Epithelial cell of prostate (primary cell): ENCODE data around the gene ITGB7.
A peak's percentile ranks its signal among the peaks of the same experiment; 100 is the strongest.
"Not testable (repeated sequence)": the region's sequence is repeated elsewhere in the genome, so short reads cannot be mapped to it uniquely, and the experiment has no call there.

Experiments used
- DNase-seq: peaks from one replicate; pipeline ENCODE4 v3.0.0-alpha.2; 2011; ENCODE audit warnings: low read depth, low spot score
- H3K27ac ChIP-seq: fragments of 450-650 bp; 2 replicates; pipeline ENCODE4 v1.5.1; 2017; ENCODE audit warnings: mild to moderate bottlenecking

The ITGB7 gene

GRCh38 chr12:53219292-53219955, 12.4 kb upstream of the ITGB7 start:
- H3K27ac ChIP-seq: peak overlapping the region; percentile 99
- no peak for DNase-seq

DNA sequence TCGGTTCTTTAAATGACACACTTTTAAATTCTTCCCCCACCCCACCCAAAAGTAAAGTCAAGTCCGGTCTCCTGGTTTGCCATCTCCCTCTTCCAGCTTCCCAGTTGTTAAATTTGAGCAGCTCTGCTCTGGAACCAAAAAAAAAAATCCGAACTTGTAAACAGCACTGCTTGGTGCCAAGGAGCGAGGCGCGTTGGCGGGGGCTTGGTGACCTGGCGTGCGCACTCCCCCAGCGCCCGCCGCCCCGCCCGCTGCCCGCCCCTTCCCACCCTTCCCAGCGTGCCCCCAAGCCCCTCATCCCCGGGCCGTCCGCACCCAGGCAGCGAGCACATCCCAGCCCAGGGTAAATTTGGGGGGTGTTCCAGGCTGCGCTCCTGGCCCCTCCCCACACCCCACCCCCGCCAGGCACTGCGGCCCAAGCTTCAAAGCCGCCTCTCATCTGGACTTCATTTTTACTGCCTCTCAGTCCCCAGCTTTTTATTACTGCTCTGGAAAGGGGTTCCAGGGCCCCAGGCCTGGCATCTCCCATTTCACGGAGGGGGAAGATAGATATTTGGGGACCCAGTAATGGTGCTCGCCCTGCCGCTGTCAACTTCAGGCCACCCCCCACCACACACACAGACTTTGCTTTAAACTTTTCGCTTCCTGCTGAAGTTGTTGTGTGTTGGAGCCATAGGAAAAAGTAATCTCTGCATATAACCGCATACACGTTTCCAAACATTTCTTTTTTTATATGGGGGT, 11.7 kb upstream of the ITGB7 start:
- H3K27ac ChIP-seq: peak overlapping the region; percentile 99
- no peak for DNase-seq

- peak overlapping the region; percentile 99 for H3K27ac ChIP-seq
- no peak for DNase-seq
These were observed 10.9 kb upstream of the ITGB7 start for GRCh38 chr12:53217931-53218307.

DNA sequence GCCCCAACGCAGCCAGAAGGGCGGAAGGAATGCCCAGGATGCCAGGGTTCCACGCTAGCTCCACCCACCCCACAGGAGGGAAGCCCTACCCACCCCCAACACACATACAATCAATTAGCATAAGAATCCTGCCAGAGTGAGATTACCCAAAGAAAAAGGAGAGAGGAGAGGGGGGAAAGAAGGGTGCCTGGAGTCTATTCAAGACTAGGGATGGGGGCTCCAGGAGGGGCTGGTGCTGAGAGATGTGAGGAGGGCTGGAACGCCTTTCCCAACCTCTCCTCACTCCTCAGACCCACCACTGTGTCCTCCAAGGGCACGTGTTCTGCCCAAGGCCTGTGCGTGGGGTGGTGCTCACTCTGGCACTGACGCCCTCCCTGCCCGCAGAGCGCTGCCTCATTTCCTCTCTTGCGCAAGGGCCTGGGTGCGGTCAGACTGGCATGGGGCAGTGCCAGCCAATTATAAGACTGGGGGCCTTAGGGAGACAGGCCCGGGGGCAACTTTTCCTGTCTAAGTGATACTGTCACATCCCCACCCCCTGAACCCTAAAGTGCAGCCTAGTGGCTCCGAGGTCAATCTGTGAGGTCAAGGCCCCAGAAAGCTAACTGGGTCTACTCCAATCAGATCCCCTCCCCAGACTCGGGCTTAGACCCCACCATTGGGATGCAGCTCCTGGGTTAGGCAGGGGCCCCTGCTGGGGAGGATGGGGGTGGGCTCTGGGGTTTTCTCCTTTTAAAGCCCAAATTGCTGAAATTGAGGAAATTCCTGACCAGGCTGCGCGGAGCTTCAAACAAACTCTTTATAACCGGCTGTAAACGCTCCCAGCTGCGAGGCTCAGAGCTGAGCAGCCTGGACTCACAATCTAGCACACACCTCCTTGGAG, 10.2 kb upstream of the ITGB7 start:
- peak overlapping the region; percentile 99 for H3K27ac ChIP-seq
- no peak for DNase-seq

DNA sequence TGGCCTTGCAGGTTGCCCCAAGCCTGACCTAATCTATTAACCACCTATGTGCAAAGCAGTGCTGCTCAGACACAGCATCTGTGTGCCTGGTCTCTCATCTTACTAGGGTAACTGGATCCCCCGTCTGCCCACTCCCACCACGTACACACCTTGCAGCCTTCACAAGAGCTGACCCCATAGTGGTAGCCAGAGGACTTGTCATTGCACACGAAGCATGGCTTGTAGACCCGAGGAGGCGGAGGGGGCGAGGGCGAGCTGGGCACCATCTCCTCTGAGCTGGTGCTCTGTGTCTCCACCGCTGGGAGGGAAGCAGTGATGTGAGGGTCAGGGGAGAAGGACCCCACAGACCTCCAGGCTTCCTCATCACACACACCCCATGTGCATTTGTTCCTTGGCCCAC, 8.4 kb upstream of the ITGB7 start:
- H3K27ac ChIP-seq: no peak overlapping the region

GRCh38 chr12:53214687-53215455, 7.8 kb upstream of the ITGB7 start:
- no peak overlapping the region for H3K27ac ChIP-seq
- DNase-seq: no peak

More for the DNA sequence above, 8.4 kb upstream of the ITGB7 start:
- no peak for DNase-seq

DNA sequence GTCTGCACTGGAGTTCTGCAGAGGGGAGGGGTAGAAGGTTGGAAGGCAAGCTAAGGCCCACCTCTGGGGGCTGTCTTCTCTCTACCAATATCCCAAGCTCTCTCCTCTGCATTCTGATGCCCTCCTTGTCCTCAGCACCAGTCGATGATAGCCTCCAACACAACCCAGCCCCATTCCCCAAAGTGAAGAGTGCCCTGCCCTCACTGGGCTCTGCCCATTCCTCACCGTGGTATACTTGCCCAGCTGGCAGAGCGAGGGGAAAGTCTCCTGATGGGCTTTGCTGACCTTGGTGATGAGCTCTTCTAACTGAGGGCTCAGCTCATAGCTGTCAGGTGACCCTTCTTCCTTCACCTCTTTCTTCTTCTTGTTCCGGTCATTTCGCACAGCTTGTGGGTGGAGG, 7.2 kb upstream of the ITGB7 start:
- DNase-seq: no peak
- no peak overlapping the region for H3K27ac ChIP-seq

GRCh38 chr12:53213348-53213747, 6.3 kb upstream of the ITGB7 start:
- no peak for DNase-seq
- no peak overlapping the region for H3K27ac ChIP-seq

DNA sequence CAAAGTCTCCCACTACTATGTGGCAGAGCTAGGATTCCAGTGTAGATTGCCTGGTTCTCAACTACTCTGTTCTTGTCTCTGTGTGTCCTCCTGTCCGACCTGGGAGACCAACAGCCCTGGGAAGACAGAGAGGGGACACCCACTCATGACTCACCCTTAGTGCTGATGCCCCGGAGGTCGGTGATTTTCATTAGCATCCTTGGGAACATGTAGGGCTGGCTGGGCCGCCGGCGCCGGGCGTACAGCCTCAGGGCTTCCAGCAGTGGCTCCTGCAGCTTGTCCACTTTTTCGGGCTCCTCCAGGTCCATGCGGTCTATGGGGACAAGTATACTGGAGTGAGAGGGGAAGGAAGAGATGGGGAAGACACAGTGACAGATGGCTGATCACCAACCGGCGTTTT, 5.9 kb upstream of the ITGB7 start:
- DNase-seq: no peak
- H3K27ac ChIP-seq: no peak overlapping the region

- DNase-seq: no peak
- no peak overlapping the region for H3K27ac ChIP-seq
These were observed 4.7 kb upstream of the ITGB7 start for GRCh38 chr12:53211476-53212381.

- DNase-seq: no peak
- no peak overlapping the region for H3K27ac ChIP-seq
These were observed 3.8 kb upstream of the ITGB7 start for GRCh38 chr12:53210843-53211242.

DNA sequence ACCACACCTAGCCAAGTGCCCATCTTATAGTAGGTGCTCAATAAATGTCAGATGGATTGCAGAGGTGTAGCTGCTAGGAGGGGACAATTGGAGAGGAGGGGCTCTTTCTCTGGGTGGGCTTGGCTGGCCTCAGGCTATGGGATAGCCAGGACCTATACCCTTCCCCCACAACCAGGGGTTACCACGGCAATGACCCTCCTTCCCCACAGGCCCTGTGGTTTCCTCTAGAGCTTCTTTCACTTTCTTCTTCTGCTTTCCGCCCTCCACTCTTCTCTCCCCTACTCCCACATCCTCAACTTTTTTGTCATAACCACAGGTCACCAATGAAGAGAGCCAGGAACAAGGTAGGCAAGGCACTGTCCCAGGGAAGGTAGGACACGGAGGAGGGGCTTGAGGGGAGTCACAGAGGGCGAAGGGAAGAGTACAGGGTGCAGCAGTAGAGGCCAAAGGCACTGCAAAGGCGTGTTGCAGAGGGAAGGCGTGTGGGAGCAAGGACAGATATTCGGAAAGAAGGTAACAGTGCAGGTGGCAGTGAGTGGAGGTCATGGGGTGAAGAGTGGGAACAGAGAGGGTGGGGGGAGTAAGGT, 1.9 kb upstream of the ITGB7 start:
- no peak for DNase-seq
- H3K27ac ChIP-seq: no peak overlapping the region

DNA sequence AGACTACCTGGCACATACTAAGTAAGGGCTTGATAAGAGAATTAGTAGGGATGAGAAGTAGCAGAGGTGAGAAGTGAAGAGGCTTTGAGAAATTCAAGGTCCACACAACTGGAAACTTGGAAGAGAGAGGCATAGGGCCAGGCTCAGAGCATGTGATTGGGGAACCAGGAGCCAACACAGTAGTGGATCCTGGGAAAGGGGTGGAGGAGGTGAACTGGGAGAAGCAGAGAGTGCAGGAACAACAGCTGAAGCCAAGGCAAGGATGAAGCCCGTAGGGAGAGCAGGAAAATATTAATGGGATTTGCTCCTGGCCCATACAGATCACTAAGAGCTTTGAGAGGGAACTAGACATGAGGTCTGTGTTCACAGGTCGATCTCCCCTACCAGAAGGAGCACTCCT, 1.4 kb upstream of the ITGB7 start:
- no peak overlapping the region for H3K27ac ChIP-seq
- DNase-seq: no peak

DNA sequence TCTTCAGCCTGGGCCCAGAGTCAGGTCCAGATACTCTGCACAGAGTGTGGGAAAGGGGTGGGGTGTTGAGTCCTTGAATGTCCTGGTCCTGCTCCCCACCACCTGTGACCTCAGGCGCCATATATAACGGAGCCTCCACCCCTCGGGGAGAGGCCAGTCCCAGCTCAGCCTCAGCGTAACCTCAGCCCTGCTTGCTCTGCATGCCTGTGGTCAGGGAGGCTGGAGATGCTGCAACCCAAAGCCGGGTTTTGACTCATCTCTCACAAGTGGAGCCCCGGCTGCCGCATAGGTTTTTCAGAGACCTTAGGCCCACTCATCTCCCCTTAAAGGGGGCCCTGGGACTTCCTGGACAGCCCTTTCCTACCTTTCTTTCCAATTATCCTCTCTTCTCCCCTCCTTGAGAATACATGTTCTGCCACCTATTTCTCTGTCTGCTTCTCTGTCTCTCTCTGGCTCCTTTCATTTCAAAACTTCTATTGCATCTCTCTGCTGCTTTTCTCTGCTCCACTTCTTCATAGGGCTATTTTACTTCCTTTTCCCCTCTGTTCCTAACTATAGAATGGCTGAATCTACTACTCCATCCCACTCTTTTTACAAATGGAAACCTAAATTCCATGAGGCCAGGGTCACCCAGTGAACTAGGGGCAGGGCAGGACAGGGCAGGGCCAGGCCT, 1.2 kb downstream of the ITGB7 start:
- DNase-seq: no peak
- no peak overlapping the region for H3K27ac ChIP-seq

- no peak for DNase-seq
- H3K27ac ChIP-seq: no peak overlapping the region
These were observed 2.7 kb downstream of the ITGB7 start for GRCh38 chr12:53204351-53204750.

- H3K27ac ChIP-seq, DNase-seq: not testable (repeated sequence)
These were observed 4.7 kb downstream of the ITGB7 start for GRCh38 chr12:53202316-53202715.

- no peak overlapping the region for H3K27ac ChIP-seq
- DNase-seq: no peak
These were observed 5.4 kb downstream of the ITGB7 start for GRCh38 chr12:53201639-53202038.

- H3K27ac ChIP-seq: no peak overlapping the region
These were observed 5.9 kb downstream of the ITGB7 start for GRCh38 chr12:53201177-53201541.

More at GRCh38 chr12:53201177-53201541, 5.9 kb downstream of the ITGB7 start:
- DNase-seq: no peak
